ENCODE measurements around the gene RAB11FIP5.

RAB11FIP5 gene

GRCh38 chr2:73028841-73029240, 83.9 kb downstream of the RAB11FIP5 start:
- no peak for DNase-seq

DNA sequence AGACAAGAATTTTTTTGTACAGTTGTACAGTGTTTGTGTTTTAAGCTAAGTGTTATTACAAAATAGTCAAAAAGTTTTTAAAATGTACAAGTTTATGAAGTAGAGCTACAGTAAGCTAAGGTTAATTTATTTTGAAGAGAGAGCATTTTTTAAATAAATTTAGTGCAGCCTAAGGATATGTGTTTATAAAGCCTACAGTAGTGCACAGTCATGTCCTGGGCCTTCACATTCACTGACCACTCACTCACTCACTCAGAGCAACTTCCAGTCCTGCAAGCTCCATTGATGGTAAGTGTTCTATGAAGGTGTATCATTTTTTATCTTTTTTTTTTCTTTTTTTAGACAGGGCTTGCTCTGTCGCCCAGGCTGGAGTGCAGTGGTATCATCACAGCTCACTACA, 85.4 kb downstream of the RAB11FIP5 start:
- no peak for DNase-seq

GRCh38 chr2:73023497-73023896, 89.3 kb downstream of the RAB11FIP5 start:
- no peak for DNase-seq
